Fibroblast of the conjunctiva (primary cell): ENCODE measurements around the gene COIL.

Experiments
- DNase-seq: peaks from one replicate; pipeline ENCODE4 v3.0.0-alpha.2; 2010; ENCODE audit warnings: low read depth

The COIL gene

GRCh38 chr17:56903560-56903959 lies 57.3 kb downstream of the COIL start:
- DNase-seq: no peak

GRCh38 chr17:56902348-56902747 lies 58.5 kb downstream of the COIL start:
- DNase-seq: no peak

GRCh38 chr17:56899403-56899802 lies 61.4 kb downstream of the COIL start:
- no peak for DNase-seq

GRCh38 chr17:56898874-56899273 lies 62.0 kb downstream of the COIL start:
- no peak for DNase-seq

GRCh38 chr17:56897646-56898424 lies 63.0 kb downstream of the COIL start:
- DNase-seq: no peak

- DNase-seq: no peak
Measured at GRCh38 chr17:56896968-56897359, 63.9 kb downstream of the COIL start.

- DNase-seq: no peak
Measured at GRCh38 chr17:56896217-56896967, 64.5 kb downstream of the COIL start.

- DNase-seq: no peak
Measured at GRCh38 chr17:56894859-56895455, 65.9 kb downstream of the COIL start.

- DNase-seq: no peak
Measured at GRCh38 chr17:56893503-56893902, 67.3 kb downstream of the COIL start.

GRCh38 chr17:56892333-56892732 lies 68.5 kb downstream of the COIL start:
- DNase-seq: no peak

- DNase-seq: no peak
Measured at GRCh38 chr17:56891751-56892150, 69.1 kb downstream of the COIL start.

GRCh38 chr17:56890906-56891674 lies 69.8 kb downstream of the COIL start:
- no peak for DNase-seq

GRCh38 chr17:56890390-56890789 lies 70.5 kb downstream of the COIL start:
- DNase-seq: no peak
